HEK293T (cell line): ENCODE data around the gene TNNI2.

Experiments used
- CTCF ChIA-PET: fragments of 350-600 bp; formaldehyde crosslinking; extraction: SDS; loops from one replicate; lab custom pipeline; 2021; ENCODE audit warnings: antibody characterized with exemption, inconsistent platforms; lab: Yijun Ruan, JAX
- POLR2A ChIA-PET: fragments of 350-600 bp; formaldehyde crosslinking; extraction: SDS; loops from one replicate; lab custom pipeline; 2020; ENCODE audit warnings: antibody characterized with exemption, inconsistent platforms; lab: Yijun Ruan, JAX
- DNase-seq: peaks from one replicate; pipeline ENCODE4 v3.0.0; 2012; ENCODE audit warnings: mixed read lengths; ENCODE audit errors: extremely low spot score
- ARNT ChIP-seq: fragments of 450-650 bp; IDR thresholded peaks from 2 replicates; pipeline ENCODE4 v1.6.1; 2017; ENCODE audit warnings: mild to moderate bottlenecking
- BHLHE40 ChIP-seq: fragments of 450-650 bp; IDR thresholded peaks from 2 replicates; pipeline ENCODE4 v1.6.1; 2016; ENCODE audit warnings: mild to moderate bottlenecking, moderate library complexity, borderline replicate concordance
- CTBP1 ChIP-seq: fragments of 450-650 bp; IDR thresholded peaks from 2 replicates; pipeline ENCODE4 v1.6.1; 2016; ENCODE audit warnings: borderline replicate concordance
- ELF4 ChIP-seq: fragments of 450-650 bp; IDR thresholded peaks from 2 replicates; pipeline ENCODE4 v1.6.1; 2017; ENCODE audit warnings: antibody characterized with exemption
- FOXA1 ChIP-seq: fragments of 450-650 bp; IDR thresholded peaks from 2 replicates; pipeline ENCODE4 v1.6.1; 2016; ENCODE audit warnings: mild to moderate bottlenecking
- FOXK2 ChIP-seq: fragments of 450-650 bp; IDR thresholded peaks from 2 replicates; pipeline ENCODE4 v1.6.1; 2016; ENCODE audit warnings: mild to moderate bottlenecking
- FOXM1 ChIP-seq: fragments of 450-650 bp; IDR thresholded peaks from 2 replicates; pipeline ENCODE4 v1.6.1; 2017; ENCODE audit warnings: mild to moderate bottlenecking, borderline replicate concordance
- HDGF ChIP-seq: fragments of 450-650 bp; IDR thresholded peaks from 2 replicates; pipeline ENCODE4 v1.6.1; 2017; ENCODE audit warnings: antibody characterized with exemption, borderline replicate concordance
- L3MBTL2 ChIP-seq: fragments of 450-650 bp; conservative IDR thresholded peaks from 2 replicates; pipeline ENCODE4 v1.6.1; 2016; ENCODE audit warnings: mild to moderate bottlenecking
- LEF1 ChIP-seq: fragments of 450-650 bp; IDR thresholded peaks from 2 replicates; pipeline ENCODE4 v1.6.1; 2017; ENCODE audit warnings: mild to moderate bottlenecking, borderline replicate concordance
- NFRKB ChIP-seq: fragments of 450-650 bp; IDR thresholded peaks from 2 replicates; pipeline ENCODE4 v1.6.1; 2016; ENCODE audit warnings: mild to moderate bottlenecking, moderate library complexity
- PKNOX1 ChIP-seq: fragments of 450-650 bp; IDR thresholded peaks from 2 replicates; pipeline ENCODE4 v1.6.1; 2016
- SP1 ChIP-seq: fragments of 450-650 bp; IDR thresholded peaks from 2 replicates; pipeline ENCODE4 v1.6.1; 2017
- SUZ12 ChIP-seq: fragments of 450-650 bp; IDR thresholded peaks from 2 replicates; pipeline ENCODE4 v1.6.1; 2016; ENCODE audit warnings: mild to moderate bottlenecking
- TARDBP ChIP-seq: fragments of 450-650 bp; IDR thresholded peaks from 2 replicates; pipeline ENCODE4 v1.6.1; 2016
- ZNF384 ChIP-seq: fragments of 450-650 bp; IDR thresholded peaks from 2 replicates; pipeline ENCODE4 v1.6.1; 2016

The TNNI2 gene

DNA sequence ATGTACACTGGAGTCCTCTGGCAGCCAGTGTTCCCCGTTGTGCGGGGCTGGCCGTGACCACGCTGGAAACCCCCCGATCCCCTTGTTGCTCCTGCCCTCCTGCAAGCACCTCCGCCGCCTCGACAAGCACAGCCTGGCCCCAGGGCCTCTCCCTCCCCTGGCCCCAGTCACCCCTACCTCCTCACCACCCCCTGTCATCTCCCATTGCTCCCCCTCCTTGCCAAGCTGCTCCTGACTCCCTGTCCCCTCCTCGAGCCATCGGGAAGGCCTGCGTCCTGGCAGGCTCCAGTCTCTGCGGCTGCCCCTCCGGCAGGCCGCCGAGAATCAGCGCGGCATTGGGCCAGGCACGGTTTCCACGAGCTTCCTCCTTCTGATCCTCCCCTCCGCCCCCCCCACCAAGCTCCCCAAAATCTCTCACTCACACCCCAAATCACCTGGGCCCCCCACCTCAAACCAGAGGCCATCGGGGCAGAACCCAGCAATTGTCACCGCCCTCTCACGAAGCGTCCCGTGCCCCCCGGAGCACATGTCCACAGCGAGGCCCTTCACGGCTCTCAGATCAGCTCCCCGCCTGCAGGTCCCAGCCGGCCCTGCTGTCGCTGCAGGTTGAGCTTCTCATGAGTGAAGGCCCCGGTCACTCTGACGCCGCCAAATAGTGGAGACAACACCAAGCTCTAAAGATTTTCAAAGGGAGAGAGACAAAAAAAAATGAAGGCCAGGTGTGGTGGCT is 8.4 kb downstream of the TNNI2 start:
- CTCF ChIA-PET = interaction anchor here (0.9 to 1.2 kb wide), 2 partner anchors 14 to 305 kb away, joined by 3 read pairs; no protein-coding TSS in a partner anchor
- no peak for TF ChIP-seq ZNF384
- DNase-seq = no peak
- POLR2A ChIA-PET = no interaction called here

DNA sequence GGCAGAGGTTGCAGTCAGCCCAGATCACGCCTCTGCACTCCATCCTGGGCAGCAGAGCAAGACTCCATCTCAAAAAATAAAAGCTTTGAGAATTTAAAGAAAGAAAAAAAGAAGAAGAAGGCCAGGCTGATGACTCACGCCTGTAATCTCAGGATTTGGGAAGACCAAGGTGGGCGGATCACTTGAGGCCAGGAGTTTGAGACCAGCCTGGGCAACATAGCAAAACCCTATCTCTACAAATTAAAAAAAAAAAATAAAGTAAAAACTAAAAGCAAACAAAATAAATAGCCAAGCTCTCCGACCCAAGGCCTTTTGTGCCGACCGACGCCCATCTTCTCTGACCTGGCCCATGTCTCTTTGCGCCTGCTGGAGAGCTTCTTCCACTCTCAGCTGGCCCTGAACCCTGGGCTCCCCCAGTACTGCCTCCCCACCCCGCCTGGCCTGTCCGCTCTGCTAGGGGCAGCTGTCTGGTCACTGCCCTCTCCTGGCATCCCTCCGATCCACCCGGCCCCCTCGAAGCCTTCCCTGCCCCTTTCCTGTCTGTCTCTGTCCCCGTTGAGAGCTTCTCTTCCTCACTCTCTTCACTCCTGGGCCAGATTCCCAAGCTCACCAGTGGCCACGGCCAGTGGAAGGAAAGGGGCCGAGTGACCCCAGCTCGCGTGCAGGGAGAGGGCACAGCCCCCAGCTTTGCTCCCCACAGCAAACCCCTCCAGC is 9.3 kb downstream of the TNNI2 start:
- no peak for DNase-seq
- CTCF ChIA-PET = interaction anchor here (1.1 to 1.2 kb wide), 2 partner anchors 15 to 304 kb away, joined by 3 to 4 read pairs; no protein-coding TSS in a partner anchor
- TF ChIP-seq ARNT = no peak
- TF ChIP-seq NFRKB = no peak
- no peak for TF ChIP-seq FOXA1
- TF ChIP-seq SUZ12 = no peak
- no peak for TF ChIP-seq CTBP1
- no peak for TF ChIP-seq TARDBP
- TF ChIP-seq SP1 = no peak
- no peak for TF ChIP-seq BHLHE40
- no peak for TF ChIP-seq ZNF384
- TF ChIP-seq ELF4 = no peak
- no peak for TF ChIP-seq HDGF
- TF ChIP-seq L3MBTL2 = no peak
- no peak for TF ChIP-seq FOXM1
- no peak for TF ChIP-seq FOXK2
- POLR2A ChIA-PET = no interaction called here

DNA sequence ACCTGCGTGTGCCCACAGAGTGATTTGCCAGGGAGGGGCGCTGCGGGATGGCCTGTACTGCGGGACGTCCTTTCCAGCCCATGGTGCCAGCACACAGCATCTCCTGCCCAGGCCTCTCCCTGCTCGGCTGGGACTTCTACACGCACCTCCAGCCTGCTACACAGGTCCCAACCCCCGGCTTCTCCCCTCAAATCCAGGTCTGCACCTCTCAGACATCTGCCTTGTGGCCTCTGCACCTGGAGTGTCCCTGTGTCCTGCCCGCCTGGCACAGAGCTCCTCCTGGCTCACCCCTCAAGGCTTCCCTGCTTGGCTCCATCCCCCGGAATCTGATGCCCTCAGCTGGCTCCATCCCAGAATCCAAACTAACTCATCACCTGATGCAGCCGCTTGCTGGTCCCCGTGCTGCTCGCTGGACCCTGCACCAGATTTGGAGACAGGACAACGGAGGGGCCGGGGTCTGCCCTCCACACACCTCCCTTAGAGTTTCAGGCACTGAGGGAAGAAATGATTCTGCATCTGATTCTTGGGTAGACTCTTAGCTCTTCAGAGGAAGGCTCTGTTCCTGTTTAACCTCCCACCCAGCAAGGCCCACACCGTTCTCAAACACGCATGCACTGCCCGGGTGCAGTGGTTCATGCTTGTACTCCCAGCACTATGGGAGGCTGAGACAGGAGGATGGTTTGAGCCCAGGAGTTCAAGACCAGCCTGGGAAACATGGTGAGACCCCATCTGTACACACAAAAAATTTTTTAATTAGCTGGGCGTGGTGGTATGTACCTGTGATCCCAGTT is 10.1 kb downstream of the TNNI2 start:
- DNase-seq = no peak
- ChIA-PET CTCF (interaction anchor here (1.1 to 2.3 kb wide), 2 partner anchors 16 to 303 kb away, joined by 4 to 9 read pairs; no protein-coding TSS in a partner anchor), POLR2A (no interaction called here)
- TF ChIP-seq CTBP1 = no peak
- TF ChIP-seq SP1 = no peak
- no peak for TF ChIP-seq LEF1
- TF ChIP-seq TARDBP = no peak
- TF ChIP-seq FOXK2 = no peak
- TF ChIP-seq ELF4 = no peak
- TF ChIP-seq ZNF384 = no peak
- TF ChIP-seq HDGF = no peak

DNA sequence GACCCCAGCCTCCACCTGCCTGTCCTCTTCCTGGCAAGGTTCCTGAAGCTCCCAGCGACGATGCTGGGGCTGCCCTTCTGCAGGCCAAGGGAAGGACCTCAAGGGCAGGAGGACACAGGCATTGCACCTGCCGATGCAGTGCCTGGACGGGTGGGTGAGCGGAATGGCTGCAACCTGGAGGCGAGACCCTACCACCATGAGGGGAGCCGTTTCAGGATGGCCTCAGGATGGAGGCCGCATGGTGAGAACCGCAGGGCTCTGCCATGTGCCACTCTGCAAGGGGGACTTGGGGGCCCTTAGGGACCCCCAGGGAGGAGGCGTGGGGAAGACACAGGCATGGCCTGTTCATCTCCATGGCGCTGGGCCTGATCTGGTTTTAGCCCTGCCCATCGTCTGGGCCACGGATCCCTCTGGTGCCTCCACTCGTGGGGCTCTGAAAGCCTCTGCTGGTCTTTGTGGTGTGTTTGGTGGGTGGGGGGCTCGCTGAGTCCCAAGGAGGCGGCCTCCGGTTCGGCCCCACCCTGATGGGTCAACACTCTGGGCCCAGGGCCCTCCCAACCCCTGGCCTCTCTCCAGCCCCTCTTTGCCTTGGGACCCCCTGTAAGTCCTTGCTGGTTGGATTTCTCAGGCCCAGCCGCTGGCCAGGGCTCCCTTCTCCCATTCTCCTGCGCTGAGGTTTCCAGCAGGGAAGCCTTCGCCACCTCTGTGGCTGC is 12.8 kb downstream of the TNNI2 start:
- POLR2A ChIA-PET = no interaction called here
- CTCF ChIA-PET = interaction anchor here (2.3 kb wide), 1 partner anchor 19 kb away, joined by 9 read pairs; no protein-coding TSS in a partner anchor
- TF ChIP-seq HDGF (no peak), FOXK2 (no peak), ARNT (no peak), BHLHE40 (no peak), SUZ12 (no peak)
- no peak for DNase-seq

DNA sequence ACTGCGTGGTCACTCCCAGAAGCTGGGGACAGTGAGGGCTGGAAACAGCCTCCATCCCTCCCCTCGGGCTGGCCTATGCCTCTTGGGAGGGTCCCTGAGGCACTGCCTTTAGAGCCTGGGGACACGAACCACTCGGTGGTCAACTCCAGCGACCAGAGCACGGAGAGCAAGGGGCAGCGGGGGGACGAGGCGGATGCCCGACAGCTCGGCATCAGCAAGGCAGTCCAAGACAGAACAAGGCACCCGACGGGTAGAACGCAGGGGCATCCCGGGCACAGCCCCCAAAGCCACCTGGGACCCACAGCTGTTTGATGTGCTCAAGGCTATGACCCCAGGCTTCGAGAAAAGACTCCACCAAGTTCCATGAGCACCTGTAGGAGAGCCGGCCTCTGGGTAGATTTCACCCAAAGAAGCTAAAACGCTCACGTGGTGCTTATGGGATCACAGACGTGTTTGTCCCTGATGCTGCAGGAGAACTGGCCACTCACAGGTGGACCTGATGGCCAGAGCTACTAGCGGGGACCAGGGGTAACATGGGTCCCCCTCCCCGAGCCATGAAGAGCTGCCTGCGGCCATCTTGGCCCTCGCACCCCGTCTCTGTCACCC is 13.6 kb downstream of the TNNI2 start:
- ChIA-PET CTCF (interaction anchor here (0.5 kb wide), 1 partner anchor 83 kb away, joined by 4 read pairs; no protein-coding TSS in a partner anchor), POLR2A (no interaction called here)

DNA sequence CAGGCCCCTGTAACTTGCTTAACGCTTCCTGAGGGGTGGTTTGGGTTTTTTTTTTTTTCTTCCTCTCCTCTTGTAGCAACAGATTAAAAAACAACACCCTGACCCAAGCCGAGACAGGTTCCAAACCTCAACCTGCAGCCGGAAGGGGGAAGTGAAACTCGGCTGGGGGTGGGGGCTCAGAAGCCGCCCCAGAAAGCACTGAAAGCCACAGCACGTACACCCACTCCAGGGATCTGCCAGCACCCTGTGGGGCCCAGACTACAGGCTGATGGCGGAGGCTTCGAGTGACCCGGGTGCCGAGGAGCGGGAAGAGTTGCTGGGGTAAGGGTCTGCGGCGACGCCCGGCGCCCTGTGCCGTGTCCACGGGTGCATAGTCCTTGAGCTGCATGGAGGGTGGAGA is 14.1 kb downstream of the TNNI2 start, which contains the start of gene LSP1:
Gene LSP1, plus strand, starts transcription at position 208 of the 400 bp plus-strand sequence. Its CDS starts 61 bp downstream, at position 269.
- TF ChIP-seq FOXM1 = no peak
- TF ChIP-seq ELF4 = no peak
- no peak for TF ChIP-seq CTBP1
- TF ChIP-seq LEF1 = no peak
- no peak for TF ChIP-seq SP1
- no peak for TF ChIP-seq FOXK2
- no peak for TF ChIP-seq PKNOX1
- DNase-seq = no peak
- CTCF ChIA-PET = interaction anchor here (0.5 kb wide), 1 partner anchor 84 kb away, joined by 4 read pairs; no protein-coding TSS in a partner anchor
- POLR2A ChIA-PET = no interaction called here

More for the DNA sequence above, 13.6 kb downstream of the TNNI2 start:
- DNase-seq = no peak
- no peak for TF ChIP-seq BHLHE40
- no peak for TF ChIP-seq L3MBTL2
- no peak for TF ChIP-seq HDGF
- TF ChIP-seq PKNOX1 = no peak
- no peak for TF ChIP-seq CTBP1
